ENCODE data around the gene ANKRD36.
"Not testable (repeated sequence)": the region's sequence is repeated elsewhere in the genome, so short reads cannot be mapped to it uniquely, and the experiment has no call there.

DNA sequence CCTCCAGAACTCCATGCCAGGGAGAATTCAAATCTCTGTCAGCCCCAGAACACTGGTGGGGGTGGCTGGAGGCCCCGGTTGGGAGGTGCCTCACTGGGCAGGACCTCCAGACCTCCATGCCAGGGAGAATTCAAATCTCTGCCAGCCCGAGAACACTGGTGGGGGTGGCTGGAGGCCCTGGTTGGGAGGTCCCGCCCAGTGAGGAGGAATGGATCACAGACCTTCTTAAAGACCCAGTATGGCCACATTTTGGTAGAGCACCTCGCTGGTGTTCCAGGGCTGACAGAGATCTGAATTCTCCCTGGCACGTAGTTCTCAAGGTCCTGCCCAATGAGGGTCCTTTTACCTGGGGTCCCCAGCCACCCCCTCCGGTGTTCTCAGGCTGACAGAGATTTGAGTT, 153.5 kb downstream of the ANKRD36 start:
- TF ChIP-seq POLR2A, EP300 (IDR thresholded peaks at IDR 0.05): not testable (repeated sequence)
- TF ChIP-seq, protein P1, sequence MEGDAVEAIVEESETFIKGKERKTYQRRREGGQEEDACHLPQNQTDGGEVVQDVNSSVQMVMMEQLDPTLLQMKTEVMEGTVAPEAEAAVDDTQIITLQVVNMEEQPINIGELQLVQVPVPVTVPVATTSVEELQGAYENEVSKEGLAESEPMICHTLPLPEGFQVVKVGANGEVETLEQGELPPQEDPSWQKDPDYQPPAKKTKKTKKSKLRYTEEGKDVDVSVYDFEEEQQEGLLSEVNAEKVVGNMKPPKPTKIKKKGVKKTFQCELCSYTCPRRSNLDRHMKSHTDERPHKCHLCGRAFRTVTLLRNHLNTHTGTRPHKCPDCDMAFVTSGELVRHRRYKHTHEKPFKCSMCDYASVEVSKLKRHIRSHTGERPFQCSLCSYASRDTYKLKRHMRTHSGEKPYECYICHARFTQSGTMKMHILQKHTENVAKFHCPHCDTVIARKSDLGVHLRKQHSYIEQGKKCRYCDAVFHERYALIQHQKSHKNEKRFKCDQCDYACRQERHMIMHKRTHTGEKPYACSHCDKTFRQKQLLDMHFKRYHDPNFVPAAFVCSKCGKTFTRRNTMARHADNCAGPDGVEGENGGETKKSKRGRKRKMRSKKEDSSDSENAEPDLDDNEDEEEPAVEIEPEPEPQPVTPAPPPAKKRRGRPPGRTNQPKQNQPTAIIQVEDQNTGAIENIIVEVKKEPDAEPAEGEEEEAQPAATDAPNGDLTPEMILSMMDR (IDR thresholded peaks at IDR 0.05), result not testable (repeated sequence)
